ENCODE measurements around the gene C1orf21.
A peak's percentile ranks its signal among the peaks of the same experiment; 100 is the strongest.

Gene C1orf21

GRCh38 chr1:184405801-184406142 is 18.9 kb downstream of the C1orf21 start:
- no peak for TF ChIP-seq CTCF (IDR thresholded peaks at IDR 0.05; ENCODE audit: low read depth, low read length)
- DNase-seq (ENCODE audit: low read depth, low spot score) = no peak
- H3K4me3 ChIP-seq (ENCODE audit: low read depth, low read length) = no peak overlapping the region

DNA sequence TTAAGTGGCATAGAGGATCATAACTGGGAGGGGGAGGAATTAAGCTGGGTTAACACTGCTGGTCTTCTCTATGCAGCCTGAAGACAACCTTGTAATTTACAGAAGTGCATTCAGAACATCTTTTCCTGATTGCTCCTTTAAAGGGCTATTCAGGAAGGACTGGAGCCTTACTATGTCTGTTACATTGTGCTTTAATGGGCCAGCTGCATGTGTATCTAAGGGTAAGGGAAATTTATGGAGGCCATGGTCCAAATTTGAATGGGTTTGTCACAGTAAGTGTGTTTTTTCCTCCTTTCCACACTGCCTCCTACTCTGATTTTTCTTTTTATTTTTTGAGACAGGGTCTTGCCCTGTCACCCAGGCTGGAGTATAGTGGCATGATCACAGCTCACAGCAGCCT is 19.6 kb downstream of the C1orf21 start:
- DNase-seq (ENCODE audit: low read depth, low spot score) = no peak
- in situ Hi-C loops (cut with HindIII; ENCODE audit: low sequenced_read_pairs) = no loop called here
- H3K4me3 ChIP-seq (ENCODE audit: low read depth, low read length) = no peak overlapping the region
- TF ChIP-seq CTCF (IDR thresholded peaks at IDR 0.05; ENCODE audit: low read depth, low read length) = no peak

More at GRCh38 chr1:184405801-184406142, 18.9 kb downstream of the C1orf21 start:
- in situ Hi-C loops (cut with HindIII; ENCODE audit: low sequenced_read_pairs) = no loop called here

DNA sequence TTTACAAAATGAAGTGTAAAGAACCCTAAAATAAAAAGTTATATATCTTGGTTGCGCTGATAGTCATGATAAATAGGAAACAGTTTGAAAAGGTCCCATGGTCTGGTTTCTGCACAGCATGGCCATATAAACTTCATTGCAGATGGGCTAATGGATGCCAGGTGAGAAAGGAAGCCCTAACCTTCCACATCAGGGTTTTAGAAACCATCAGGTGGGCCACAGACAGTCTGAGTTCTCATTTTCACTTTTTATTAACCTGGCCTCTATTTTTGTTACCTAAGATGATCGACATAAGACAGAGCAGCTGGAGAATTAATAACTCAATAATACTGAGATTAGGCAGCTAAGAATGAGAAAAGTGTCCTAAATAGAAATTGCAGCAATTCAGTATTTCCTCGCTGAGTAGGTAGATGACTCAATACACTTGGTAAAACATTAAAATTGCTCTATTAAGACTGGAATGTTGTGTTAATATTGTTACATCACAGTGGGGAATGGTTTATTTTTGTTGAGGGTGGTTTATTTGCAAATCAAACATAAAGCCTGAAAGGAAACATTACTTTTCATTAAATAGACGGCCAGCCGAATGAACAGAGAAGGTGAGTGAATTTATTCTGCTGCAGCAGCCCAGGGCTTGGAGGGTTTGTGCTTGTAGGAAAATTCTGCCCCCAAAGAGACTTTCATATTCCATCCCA is 21.1 kb downstream of the C1orf21 start:
- in situ Hi-C loops (cut with HindIII; ENCODE audit: low sequenced_read_pairs) = no loop called here
- DNase-seq (ENCODE audit: low read depth, low spot score) = peak; percentile 13
- H3K4me3 ChIP-seq (ENCODE audit: low read depth, low read length) = no peak overlapping the region
- no peak for TF ChIP-seq CTCF (IDR thresholded peaks at IDR 0.05; ENCODE audit: low read depth, low read length)

DNA sequence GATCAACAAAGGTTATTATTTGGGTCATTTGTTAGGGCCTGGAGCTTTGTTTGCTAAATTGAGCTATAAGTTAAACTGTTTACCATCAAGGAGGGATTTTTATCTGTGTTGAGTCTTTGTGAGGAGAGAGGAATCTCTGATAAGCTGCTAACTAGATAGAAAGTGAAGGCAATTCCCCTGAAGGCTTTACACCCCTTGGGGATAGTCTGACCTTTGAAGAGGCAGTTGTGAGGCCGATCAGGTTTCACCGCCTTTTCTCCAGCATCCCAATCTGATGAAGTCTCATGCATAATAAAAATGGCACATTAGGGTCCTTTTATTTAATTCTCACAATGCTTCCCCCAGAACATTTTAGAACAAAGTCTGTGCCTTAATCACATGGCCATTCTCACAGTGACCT is 21.8 kb downstream of the C1orf21 start:
- no peak for TF ChIP-seq CTCF (IDR thresholded peaks at IDR 0.05; ENCODE audit: low read depth, low read length)
- no peak overlapping the region for H3K4me3 ChIP-seq (ENCODE audit: low read depth, low read length)
- DNase-seq (ENCODE audit: low read depth, low spot score) = no peak
- in situ Hi-C loops (cut with HindIII; ENCODE audit: low sequenced_read_pairs) = no loop called here

GRCh38 chr1:184409011-184409410 is 22.2 kb downstream of the C1orf21 start:
- in situ Hi-C loops (cut with HindIII; ENCODE audit: low sequenced_read_pairs) = no loop called here
- peak; percentile 32 for DNase-seq (ENCODE audit: low read depth, low spot score)
- H3K4me3 ChIP-seq (ENCODE audit: low read depth, low read length) = no peak overlapping the region
- TF ChIP-seq CTCF (IDR thresholded peaks at IDR 0.05; ENCODE audit: low read depth, low read length) = no peak

DNA sequence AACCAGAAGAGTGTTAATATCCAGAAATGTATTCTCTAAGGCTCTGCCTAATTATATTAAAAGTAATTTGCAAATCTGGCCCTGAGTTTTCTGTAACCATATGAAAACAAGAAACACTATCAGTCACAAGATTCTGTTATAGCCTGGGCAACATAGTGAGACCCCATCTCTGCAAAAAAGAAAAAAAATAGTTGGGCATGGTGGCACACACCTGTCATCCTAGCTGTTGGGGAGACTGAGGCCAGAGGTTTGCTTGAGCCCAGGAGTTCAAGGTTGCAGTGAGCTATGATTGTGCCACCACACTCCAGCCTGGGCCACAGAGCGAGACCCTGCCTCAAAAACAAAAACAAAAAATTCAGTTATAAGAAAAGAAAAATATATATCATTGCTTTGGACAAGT is 25.6 kb downstream of the C1orf21 start:
- TF ChIP-seq CTCF (IDR thresholded peaks at IDR 0.05; ENCODE audit: low read depth, low read length) = no peak
- H3K4me3 ChIP-seq (ENCODE audit: low read depth, low read length) = no peak overlapping the region
- in situ Hi-C loops (cut with HindIII; ENCODE audit: low sequenced_read_pairs) = no loop called here
- DNase-seq (ENCODE audit: low read depth, low spot score) = no peak

Measured in astrocyte of the spinal cord (primary cell).